HepG2 (cell line): ENCODE measurements around the gene ARRDC3. TPM values are rescaled to one million over a fixed set of nuclear protein-coding genes. Genes with fewer than 3 reads are reported as not detected.

ENCODE experiments used
- AKAP8 ChIP-seq: sonication (generic); formaldehyde crosslinking; IDR thresholded peaks from 2 replicates; pipeline ENCODE4 v1.5.1; 2020; ENCODE audit warnings: mild to moderate bottlenecking, missing genetic modification reagents
- CAMTA2 ChIP-seq: sonication (generic); formaldehyde crosslinking; IDR thresholded peaks from 2 replicates; pipeline ENCODE4 v1.4.0; 2020; ENCODE audit warnings: mild to moderate bottlenecking, missing genetic modification reagents, borderline replicate concordance
- CTCF ChIP-seq: sonication (generic); formaldehyde crosslinking; IDR thresholded peaks from 2 replicates; pipeline ENCODE4 v1.5.0; 2020; ENCODE audit warnings: mild to moderate bottlenecking, missing genetic modification reagents, moderate library complexity
- ELF3 ChIP-seq: IDR thresholded peaks from 2 replicates; pipeline ENCODE4 v1.6.1; 2016; ENCODE audit warnings: missing genetic modification reagents, missing compliant biosample characterization
- GLI4 ChIP-seq: sonication (generic); formaldehyde crosslinking; IDR thresholded peaks from 2 replicates; pipeline ENCODE4 v1.5.1; 2020; ENCODE audit warnings: missing genetic modification reagents, mild to moderate bottlenecking, moderate library complexity, borderline replicate concordance
- HOXD1 ChIP-seq: sonication (generic); formaldehyde crosslinking; IDR thresholded peaks from 2 replicates; pipeline ENCODE4 v1.5.0; 2020; ENCODE audit warnings: missing genetic modification reagents
- IRF1 ChIP-seq: sonication (generic); formaldehyde crosslinking; IDR thresholded peaks from 2 replicates; pipeline ENCODE4 v1.4.0; 2020; ENCODE audit warnings: low read depth, mild to moderate bottlenecking, missing genetic modification reagents
- JUNB ChIP-seq: sonication (generic); formaldehyde crosslinking; IDR thresholded peaks from 2 replicates; pipeline ENCODE4 v1.8.0; 2022; ENCODE audit warnings: missing genetic modification reagents, mild to moderate bottlenecking, borderline replicate concordance
- KAT2B ChIP-seq: fragments of 150-350 bp; IDR thresholded peaks from 2 replicates; pipeline ENCODE4 v1.6.1; 2014; ENCODE audit warnings: low read depth, low read length, borderline replicate concordance
- KLF6 ChIP-seq: IDR thresholded peaks from 2 replicates; pipeline ENCODE4 v1.8.0; 2016; ENCODE audit warnings: missing biosample characterization, missing genetic modification reagents
- MTA3 ChIP-seq: sonication (generic); formaldehyde crosslinking; IDR thresholded peaks from 2 replicates; pipeline ENCODE4 v1.4.0; 2020; ENCODE audit warnings: missing genetic modification reagents
- MXD4 ChIP-seq: IDR thresholded peaks from 2 replicates; pipeline ENCODE4 v1.6.1; 2016; ENCODE audit warnings: mild to moderate bottlenecking, missing biosample characterization, missing genetic modification reagents
- NFIC ChIP-seq: IDR thresholded peaks from 2 replicates; pipeline ENCODE4 v1.6.1; 2012; ENCODE audit warnings: mild to moderate bottlenecking, low read length, inconsistent platforms
- SNAPC2 ChIP-seq: sonication (generic); formaldehyde crosslinking; IDR thresholded peaks from 2 replicates; pipeline ENCODE4 v1.8.1; 2022; ENCODE audit warnings: mild to moderate bottlenecking, missing genetic modification reagents
- STAG1 ChIP-seq: sonication (generic); formaldehyde crosslinking; IDR thresholded peaks from 2 replicates; pipeline ENCODE4 v1.4.0; 2020; ENCODE audit warnings: missing genetic modification reagents
- ZBTB1 ChIP-seq: sonication (generic); formaldehyde crosslinking; IDR thresholded peaks from 2 replicates; pipeline ENCODE4 v1.4.0; 2020; ENCODE audit warnings: missing genetic modification reagents, borderline replicate concordance
- ZBTB8A ChIP-seq: sonication (generic); formaldehyde crosslinking; IDR thresholded peaks from 2 replicates; pipeline ENCODE4 v1.4.0; 2020; ENCODE audit warnings: mild to moderate bottlenecking, low read depth, missing genetic modification reagents, borderline replicate concordance
- polyA plus RNA-seq, 8 experiments: library from polyadenylated mRNA; depleted of rRNA in 3 of 8; stranded (reverse) in 7 of 8; unstranded in 1 of 8; fragments of >200 nt; fragmentation: Illumina TruSeq in 4 of 8; extraction: Trizol in 4 of 8; gene quantifications; 2 replicates each; pipeline versions ENCODE4 v1.2.1 to v1.2.3, GENCODE V29; 2011 to 2016; ENCODE audit warnings: low read depth in 4 of 8, missing spikeins in 1 of 8, mixed read lengths in 1 of 8; ENCODE audit not compliant: insufficient read depth in 1 of 8
- total RNA-seq, 5 experiments: library from RNA; depleted of rRNA; stranded (reverse); fragments of >200 nt; fragmentation: Illumina TruSeq; extraction: Trizol; gene quantifications; 2 replicates each; pipeline ENCODE4 v1.2.3, GENCODE V29; 2016; ENCODE audit warnings: low read depth in 1 of 5
- TF ChIP-seq, protein P1 (sequence below): sonication (generic); formaldehyde crosslinking; IDR thresholded peaks from 2 replicates; pipeline ENCODE4 v1.5.0; 2020; ENCODE audit warnings: mild to moderate bottlenecking, missing genetic modification reagents, borderline replicate concordance
- TF ChIP-seq, protein P2 (sequence below): IDR thresholded peaks from 2 replicates; pipeline ENCODE4 v1.6.1; 2012; ENCODE audit warnings: low read length, improper control_type of control experiment
- TF ChIP-seq, protein P3 (sequence below): IDR thresholded peaks from 2 replicates; pipeline ENCODE4 v1.6.1; 2012; ENCODE audit warnings: inconsistent platforms

Gene ARRDC3
- total and polyA plus RNA-seq, 2 of the 13 experiments (the other 11 are each of a cell fraction or from before 2014, with no cell fraction given) = 3.4 to 24.4 TPM

DNA sequence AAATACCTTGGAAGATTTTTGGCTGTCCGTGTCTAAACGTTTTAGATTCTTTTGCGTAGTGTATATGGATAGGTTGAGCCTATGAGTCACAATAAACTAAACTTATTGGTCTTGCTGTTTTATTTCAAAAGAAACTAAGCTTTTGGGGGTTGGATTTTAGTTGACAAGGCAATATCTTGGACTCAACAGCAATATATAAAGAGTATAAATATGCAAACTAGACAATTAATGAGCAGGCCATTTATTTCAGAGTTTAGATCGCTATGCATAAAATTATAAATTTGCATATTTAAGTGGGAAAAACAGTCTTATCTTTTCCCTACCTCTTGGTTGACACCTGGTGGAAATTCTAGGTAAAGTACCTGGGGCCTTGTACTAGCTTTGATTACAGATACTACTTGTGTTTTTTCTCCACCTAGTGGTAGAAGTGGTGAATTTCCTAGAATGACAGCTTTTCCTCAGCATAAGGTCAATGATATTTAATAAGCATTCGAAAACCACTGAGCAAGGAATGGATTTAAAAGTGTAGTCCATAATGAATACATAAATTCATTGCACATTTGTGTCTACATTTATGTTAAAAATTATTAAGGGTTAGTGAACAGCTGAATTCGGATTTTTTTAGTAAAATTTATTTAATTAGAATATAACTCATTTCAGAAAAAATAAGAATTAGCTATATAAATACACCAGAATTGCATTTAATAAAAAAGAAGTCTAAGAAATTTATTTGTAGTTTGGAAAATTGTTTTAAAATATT lies 1.7 kb upstream of the ARRDC3 start (continued):
- TF ChIP-seq, protein P1, sequence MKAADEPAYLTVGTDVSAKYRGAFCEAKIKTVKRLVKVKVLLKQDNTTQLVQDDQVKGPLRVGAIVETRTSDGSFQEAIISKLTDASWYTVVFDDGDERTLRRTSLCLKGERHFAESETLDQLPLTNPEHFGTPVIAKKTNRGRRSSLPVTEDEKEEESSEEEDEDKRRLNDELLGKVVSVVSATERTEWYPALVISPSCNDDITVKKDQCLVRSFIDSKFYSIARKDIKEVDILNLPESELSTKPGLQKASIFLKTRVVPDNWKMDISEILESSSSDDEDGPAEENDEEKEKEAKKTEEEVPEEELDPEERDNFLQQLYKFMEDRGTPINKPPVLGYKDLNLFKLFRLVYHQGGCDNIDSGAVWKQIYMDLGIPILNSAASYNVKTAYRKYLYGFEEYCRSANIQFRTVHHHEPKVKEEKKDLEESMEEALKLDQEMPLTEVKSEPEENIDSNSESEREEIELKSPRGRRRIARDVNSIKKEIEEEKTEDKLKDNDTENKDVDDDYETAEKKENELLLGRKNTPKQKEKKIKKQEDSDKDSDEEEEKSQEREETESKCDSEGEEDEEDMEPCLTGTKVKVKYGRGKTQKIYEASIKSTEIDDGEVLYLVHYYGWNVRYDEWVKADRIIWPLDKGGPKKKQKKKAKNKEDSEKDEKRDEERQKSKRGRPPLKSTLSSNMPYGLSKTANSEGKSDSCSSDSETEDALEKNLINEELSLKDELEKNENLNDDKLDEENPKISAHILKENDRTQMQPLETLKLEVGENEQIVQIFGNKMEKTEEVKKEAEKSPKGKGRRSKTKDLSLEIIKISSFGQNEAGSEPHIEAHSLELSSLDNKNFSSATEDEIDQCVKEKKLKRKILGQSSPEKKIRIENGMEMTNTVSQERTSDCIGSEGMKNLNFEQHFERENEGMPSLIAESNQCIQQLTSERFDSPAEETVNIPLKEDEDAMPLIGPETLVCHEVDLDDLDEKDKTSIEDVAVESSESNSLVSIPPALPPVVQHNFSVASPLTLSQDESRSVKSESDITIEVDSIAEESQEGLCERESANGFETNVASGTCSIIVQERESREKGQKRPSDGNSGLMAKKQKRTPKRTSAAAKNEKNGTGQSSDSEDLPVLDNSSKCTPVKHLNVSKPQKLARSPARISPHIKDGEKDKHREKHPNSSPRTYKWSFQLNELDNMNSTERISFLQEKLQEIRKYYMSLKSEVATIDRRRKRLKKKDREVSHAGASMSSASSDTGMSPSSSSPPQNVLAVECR (CRISPR knock-in tag) = no peak
- TF ChIP-seq JUNB (CRISPR knock-in tag) = no peak
- no peak for TF ChIP-seq AKAP8 (CRISPR knock-in tag)
- TF ChIP-seq KLF6 (CRISPR knock-in tag) = 0 out of 2 replicates have a peak, but pooled peaks have one; percentile 59
- no peak for TF ChIP-seq MXD4 (CRISPR knock-in tag)
- TF ChIP-seq CTCF (CRISPR knock-in tag) = peak; percentile 91
- no peak for TF ChIP-seq NFIC
- no peak for TF ChIP-seq IRF1 (CRISPR knock-in tag)
- no peak for TF ChIP-seq KAT2B
- no peak for TF ChIP-seq GLI4
- TF ChIP-seq STAG1 = peak; percentile 97
- TF ChIP-seq, protein P2, sequence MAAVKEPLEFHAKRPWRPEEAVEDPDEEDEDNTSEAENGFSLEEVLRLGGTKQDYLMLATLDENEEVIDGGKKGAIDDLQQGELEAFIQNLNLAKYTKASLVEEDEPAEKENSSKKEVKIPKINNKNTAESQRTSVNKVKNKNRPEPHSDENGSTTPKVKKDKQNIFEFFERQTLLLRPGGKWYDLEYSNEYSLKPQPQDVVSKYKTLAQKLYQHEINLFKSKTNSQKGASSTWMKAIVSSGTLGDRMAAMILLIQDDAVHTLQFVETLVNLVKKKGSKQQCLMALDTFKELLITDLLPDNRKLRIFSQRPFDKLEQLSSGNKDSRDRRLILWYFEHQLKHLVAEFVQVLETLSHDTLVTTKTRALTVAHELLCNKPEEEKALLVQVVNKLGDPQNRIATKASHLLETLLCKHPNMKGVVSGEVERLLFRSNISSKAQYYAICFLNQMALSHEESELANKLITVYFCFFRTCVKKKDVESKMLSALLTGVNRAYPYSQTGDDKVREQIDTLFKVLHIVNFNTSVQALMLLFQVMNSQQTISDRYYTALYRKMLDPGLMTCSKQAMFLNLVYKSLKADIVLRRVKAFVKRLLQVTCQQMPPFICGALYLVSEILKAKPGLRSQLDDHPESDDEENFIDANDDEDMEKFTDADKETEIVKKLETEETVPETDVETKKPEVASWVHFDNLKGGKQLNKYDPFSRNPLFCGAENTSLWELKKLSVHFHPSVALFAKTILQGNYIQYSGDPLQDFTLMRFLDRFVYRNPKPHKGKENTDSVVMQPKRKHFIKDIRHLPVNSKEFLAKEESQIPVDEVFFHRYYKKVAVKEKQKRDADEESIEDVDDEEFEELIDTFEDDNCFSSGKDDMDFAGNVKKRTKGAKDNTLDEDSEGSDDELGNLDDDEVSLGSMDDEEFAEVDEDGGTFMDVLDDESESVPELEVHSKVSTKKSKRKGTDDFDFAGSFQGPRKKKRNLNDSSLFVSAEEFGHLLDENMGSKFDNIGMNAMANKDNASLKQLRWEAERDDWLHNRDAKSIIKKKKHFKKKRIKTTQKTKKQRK = no peak
- no peak for TF ChIP-seq MTA3 (CRISPR knock-in tag)
- no peak for TF ChIP-seq SNAPC2
- no peak for TF ChIP-seq CAMTA2
- TF ChIP-seq, protein P3, sequence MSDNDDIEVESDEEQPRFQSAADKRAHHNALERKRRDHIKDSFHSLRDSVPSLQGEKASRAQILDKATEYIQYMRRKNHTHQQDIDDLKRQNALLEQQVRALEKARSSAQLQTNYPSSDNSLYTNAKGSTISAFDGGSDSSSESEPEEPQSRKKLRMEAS = no peak
- no peak for TF ChIP-seq ZBTB8A
- TF ChIP-seq HOXD1 (CRISPR knock-in tag) = no peak
- no peak for TF ChIP-seq ELF3 (CRISPR knock-in tag)
- TF ChIP-seq ZBTB1 (CRISPR knock-in tag) = no peak
